ENCODE data around the gene MOSMO. TPM values are rescaled to one million over a fixed set of nuclear protein-coding genes. Genes with fewer than 3 reads are reported as not detected.
"Not testable (repeated sequence)": the region's sequence is repeated elsewhere in the genome, so short reads cannot be mapped to it uniquely, and the experiment has no call there.

The MOSMO gene
- total and polyA plus RNA-seq, 8 donors, result 3.7 to 8.0 (median 5.1) TPM

- no peak overlapping the region for H3K27ac ChIP-seq
- FAIRE-seq (no peak), ATAC-seq (no peak), DNase-seq (no peak)
- intact Hi-C loops (cut with DNase I), result no loop called here
- no peaks in the 10 kb centered on the region for H3K36me3 ChIP-seq
- no peaks in the 10 kb centered on the region for H3K27me3 ChIP-seq
- no peak overlapping the region for H3K4me3 ChIP-seq
- no peak for TF ChIP-seq CTCF (IDR thresholded peaks at IDR 0.05)
- no peaks in the 10 kb centered on the region for H3K9me3 ChIP-seq
- 95 to 96% methylated on average over 7 of the region's 7 CpGs for WGBS, 2 donors
- H3K4me1 ChIP-seq, result no peaks in the 10 kb centered on the region
Measured at GRCh38 chr16:22123759-22124490, 116.0 kb downstream of the MOSMO start.

- 85 to 87% methylated on average over 6 of the region's 6 CpGs for WGBS, 2 donors
- FAIRE-seq (no peak), DNase-seq (no peak), ATAC-seq (no peak)
- H3K27ac ChIP-seq, result no peak overlapping the region
- H3K27me3 ChIP-seq, result no peaks in the 10 kb centered on the region
- TF ChIP-seq CTCF (IDR thresholded peaks at IDR 0.05), result no peak
- H3K4me1 ChIP-seq, result no peaks in the 10 kb centered on the region
- no peak overlapping the region for H3K4me3 ChIP-seq
- no peaks in the 10 kb centered on the region for H3K36me3 ChIP-seq
- H3K9me3 ChIP-seq, result no peaks in the 10 kb centered on the region
- intact Hi-C loops (cut with DNase I), result no loop called here
Measured at GRCh38 chr16:22124583-22125284, 116.8 kb downstream of the MOSMO start.

GRCh38 chr16:22126037-22126558 lies 118.2 kb downstream of the MOSMO start:
- no peak for TF ChIP-seq CTCF (IDR thresholded peaks at IDR 0.05)
- no peak for ATAC-seq
- intact Hi-C loops (cut with DNase I), result no loop called here
- Histone ChIP-seq H3K4me1 (no peaks in the 10 kb centered on the region), H3K4me3 (no peak overlapping the region), H3K36me3 (no peaks in the 10 kb centered on the region), H3K27ac (no peak overlapping the region), H3K9me3 (no peaks in the 10 kb centered on the region), H3K27me3 (no peaks in the 10 kb centered on the region)
- 79 to 80% methylated on average over 15 of the region's 15 CpGs for whole genome bisulfite sequencing, 2 donors
- DNase-seq, result no peak
- no peak for FAIRE-seq

- DNase-seq; ATAC-seq; H3K27ac ChIP-seq; H3K9me3 ChIP-seq; H3K27me3 ChIP-seq; FAIRE-seq; intact Hi-C loops (cut with DNase I); H3K36me3 ChIP-seq; H3K4me1 ChIP-seq; H3K4me3 ChIP-seq: not testable (repeated sequence)
- 82 to 88% methylated on average over 1 of the region's 1 CpG for WGBS, 2 donors
Measured at GRCh38 chr16:22128537-22128936, 120.6 kb downstream of the MOSMO start.

GRCh38 chr16:22130528-22130927 lies 122.6 kb downstream of the MOSMO start:
- FAIRE-seq (no peak), ATAC-seq (no peak), DNase-seq (no peak)
- Histone ChIP-seq H3K4me1 (no peaks in the 10 kb centered on the region), H3K9me3 (no peaks in the 10 kb centered on the region), H3K4me3 (no peak overlapping the region), H3K36me3 (no peaks in the 10 kb centered on the region), H3K27me3 (no peaks in the 10 kb centered on the region), H3K27ac (no peak overlapping the region)
- no peak for TF ChIP-seq CTCF (IDR thresholded peaks at IDR 0.05)
- intact Hi-C loops (cut with DNase I), result no loop called here
